ENCODE data around the gene CD7. TPM values are rescaled to one million over a fixed set of nuclear protein-coding genes. Genes with fewer than 3 reads are reported as not detected.

CD7 gene
- total RNA-seq, 1 experiment from 2014 or later = 0.93 TPM

- H3K9me3 Mint-ChIP-seq (ENCODE audit: unreplicated experiment) = no peaks in the 10 kb centered on the region
- BruUV-seq (replicated peaks) = no TSS peak
- Histone ChIP-seq H3K27me3 (replicated peaks; ENCODE audit: control insufficient read depth, insufficient read depth, low read length) (no peaks in the 10 kb centered on the region), H3K4me3 (ENCODE audit: low read depth, low read length) (no peak overlapping the region), H3K4me1 (peaks cover 36% of the 10 kb centered on the region), H3K9me3 (no peaks in the 10 kb centered on the region), H3K36me3 (ENCODE audit: control insufficient read depth, insufficient read depth, low read length) (no peaks in the 10 kb centered on the region)
- ChIA-PET CTCF (no interaction called here), POLR2A (no interaction called here)
- H3K4me3 Mint-ChIP-seq (ENCODE audit: unreplicated experiment) = no peak overlapping the region
- H3K36me3 Mint-ChIP-seq (ENCODE audit: insufficient read depth, unreplicated experiment) = peaks cover 6% of the 10 kb centered on the region
- H3K27ac Mint-ChIP-seq (ENCODE audit: unreplicated experiment) = peak overlapping the region; percentile 74
- TF ChIP-seq CTCF (IDR thresholded peaks at IDR 0.05; ENCODE audit: insufficient read depth in 1 of 2, low read depth in 1 of 2, low read length in 1 of 2, severe bottlenecking in 1 of 2, unreplicated experiment in 1 of 2) = no peak
- intact Hi-C loops (cut with micrococcal nuclease; ENCODE audit: unreplicated experiment) = no loop called here
- H3K4me1 Mint-ChIP-seq (ENCODE audit: low read depth, unreplicated experiment) = peaks cover 37% of the 10 kb centered on the region
- H3K27me3 Mint-ChIP-seq (ENCODE audit: insufficient read depth, unreplicated experiment) = no peaks in the 10 kb centered on the region
- DNase-seq = no peak
Observed at GRCh38 chr17:82287013-82287867, 30.2 kb downstream of the CD7 start.

- H3K36me3 ChIP-seq (ENCODE audit: control insufficient read depth, insufficient read depth, low read length) = no peaks in the 10 kb centered on the region
- Mint-ChIP-seq H3K27ac (ENCODE audit: unreplicated experiment) (no peak overlapping the region), H3K27me3 (ENCODE audit: insufficient read depth, unreplicated experiment) (no peaks in the 10 kb centered on the region), H3K36me3 (ENCODE audit: insufficient read depth, unreplicated experiment) (peaks cover 12% of the 10 kb centered on the region), H3K4me3 (ENCODE audit: unreplicated experiment) (no peak overlapping the region), H3K9me3 (ENCODE audit: unreplicated experiment) (no peaks in the 10 kb centered on the region), H3K4me1 (ENCODE audit: low read depth, unreplicated experiment) (peaks cover 33% of the 10 kb centered on the region)
- DNase-seq = no peak
- POLR2A ChIA-PET = no interaction called here
- H3K9me3 ChIP-seq = no peaks in the 10 kb centered on the region
- no peaks in the 10 kb centered on the region for H3K27me3 ChIP-seq (replicated peaks; ENCODE audit: control insufficient read depth, insufficient read depth, low read length)
- no peak overlapping the region for H3K4me3 ChIP-seq (ENCODE audit: low read depth, low read length)
- TF ChIP-seq CTCF (IDR thresholded peaks at IDR 0.05; ENCODE audit: insufficient read depth in 1 of 2, low read depth in 1 of 2, low read length in 1 of 2, severe bottlenecking in 1 of 2, unreplicated experiment in 1 of 2) = no peak
- intact Hi-C loops (cut with micrococcal nuclease; ENCODE audit: unreplicated experiment) = no loop called here
- BruUV-seq (replicated peaks) = no TSS peak
- CTCF ChIA-PET = no interaction called here
- H3K4me1 ChIP-seq = peaks cover 28% of the 10 kb centered on the region
Observed at GRCh38 chr17:82285141-82285540, 32.3 kb downstream of the CD7 start.

GRCh38 chr17:82283208-82283749, 34.1 kb downstream of the CD7 start:
- H3K4me1 Mint-ChIP-seq (ENCODE audit: low read depth, unreplicated experiment) = peaks cover 25% of the 10 kb centered on the region
- no peaks in the 10 kb centered on the region for H3K9me3 Mint-ChIP-seq (ENCODE audit: unreplicated experiment)
- TF ChIP-seq CTCF (IDR thresholded peaks at IDR 0.05; ENCODE audit: insufficient read depth in 1 of 2, low read depth in 1 of 2, low read length in 1 of 2, severe bottlenecking in 1 of 2, unreplicated experiment in 1 of 2) = no peak
- Histone ChIP-seq H3K9me3 (no peaks in the 10 kb centered on the region), H3K4me1 (peaks cover 21% of the 10 kb centered on the region), H3K36me3 (ENCODE audit: control insufficient read depth, insufficient read depth, low read length) (no peaks in the 10 kb centered on the region), H3K4me3 (ENCODE audit: low read depth, low read length) (no peak overlapping the region), H3K27me3 (replicated peaks; ENCODE audit: control insufficient read depth, insufficient read depth, low read length) (no peaks in the 10 kb centered on the region)
- H3K27ac Mint-ChIP-seq (ENCODE audit: unreplicated experiment) = no peak overlapping the region
- H3K36me3 Mint-ChIP-seq (ENCODE audit: insufficient read depth, unreplicated experiment) = peaks cover 20% of the 10 kb centered on the region
- POLR2A ChIA-PET = no interaction called here
- H3K27me3 Mint-ChIP-seq (ENCODE audit: insufficient read depth, unreplicated experiment) = no peaks in the 10 kb centered on the region
- CTCF ChIA-PET = no interaction called here
- no TSS peak for BruUV-seq (replicated peaks)
- no peak overlapping the region for H3K4me3 Mint-ChIP-seq (ENCODE audit: unreplicated experiment)
- DNase-seq = no peak
- intact Hi-C loops (cut with micrococcal nuclease; ENCODE audit: unreplicated experiment) = no loop called here
